HepG2 (cell line): Measurements from ENCODE around the gene METTL5. TPM values are rescaled to one million over a fixed set of nuclear protein-coding genes. Genes with fewer than 3 reads are reported as not detected.

Experiments used
- ATAC-seq: fragments of 200-7000 bp; cut with Tn5 transposase; 3 replicates; pipeline ENCODE4 v1.9.1; 2020; ENCODE audit warnings: mild to moderate bottlenecking, moderate library complexity
- BruUV-seq: library from RNA; stranded (reverse); fragments of 400-500 nt; replicated peaks from 2 replicates; lab custom pipeline; 2021; lab: Mats Ljungman, UMichigan
- CTCF ChIA-PET: fragments of 300-600 bp; formaldehyde crosslinking; extraction: SDS; loops from one replicate; lab custom pipeline; 2021; ENCODE audit warnings: low total read pairs, inconsistent platforms, low intra/inter-chr PET ratio; lab: Yijun Ruan, JAX
- POLR2A ChIA-PET: fragments of 350-600 bp; sonication (Branson Sonifier 250); formaldehyde crosslinking; loops from one replicate; lab custom pipeline; 2020; ENCODE audit warnings: antibody characterized with exemption, inconsistent platforms; lab: Yijun Ruan, JAX
- DNase-seq: peaks from one replicate; pipeline ENCODE4 v3.0.0-alpha.2; 2015; ENCODE audit warnings: low spot score
- FAIRE-seq: peaks from 3 replicates; lab custom pipeline; 2011; peaks lifted over from hg19 to GRCh38; lab: Jason Lieb, UNC
- H2AFZ ChIP-seq: one replicate; pipeline ENCODE4 v1.6.1; 2011; ENCODE audit warnings: low read length, inconsistent platforms
- H3K27ac ChIP-seq: fragments of 300-600 bp; 3 replicates; pipeline ENCODE4 v1.8.0; 2011; ENCODE audit warnings: mixed run types, mild to moderate bottlenecking, mixed read lengths, low read length, inconsistent platforms; ENCODE audit not compliant: insufficient read depth; ENCODE audit errors: extremely low read length
- H3K27me3 ChIP-seq, 2 experiments: fragments of 200-600 bp in 1 of 2; 2 replicates in 1 of 2; 3 replicates in 1 of 2; pipeline versions ENCODE4 v1.6.0 to v1.8.0; 2011; ENCODE audit warnings: low read length in 2 of 2, mild to moderate bottlenecking in 2 of 2, moderate library complexity in 2 of 2, inconsistent platforms in 1 of 2; ENCODE audit not compliant: insufficient read depth in 2 of 2, control insufficient read depth in 1 of 2
- H3K36me3 ChIP-seq, 2 experiments: fragments of 200-600 bp in 1 of 2; replicated peaks in 1 of 2; 2 replicates in 1 of 2; 3 replicates in 1 of 2; pipeline versions ENCODE4 v1.5.1 to v1.8.0; 2011; ENCODE audit warnings: low read length in 2 of 2, inconsistent platforms in 1 of 2; ENCODE audit not compliant: insufficient read depth in 2 of 2, control insufficient read depth in 1 of 2
- H3K4me1 ChIP-seq: 2 replicates; pipeline ENCODE4 v1.5.1; 2012; ENCODE audit warnings: low read length, inconsistent platforms; ENCODE audit not compliant: insufficient read depth
- H3K4me2 ChIP-seq: 2 replicates; pipeline ENCODE4 v1.6.0; 2011; ENCODE audit warnings: low read depth, low read length, inconsistent platforms
- H3K4me3 ChIP-seq, 3 experiments: fragments of 200-600 bp in 1 of 3; sonication (generic), shearing (Covaris generic) in 1 of 3; replicated peaks in 1 of 3; 2 replicates each; pipeline ENCODE4 v1.5.1; 2011 to 2016; ENCODE audit warnings: low read length in 3 of 3, inconsistent platforms in 2 of 3, low read depth in 2 of 3, mild to moderate bottlenecking in 2 of 3, control low read depth in 1 of 3, mixed read lengths in 1 of 3; ENCODE audit not compliant: insufficient read depth in 1 of 3
- H3K79me2 ChIP-seq: one replicate; pipeline ENCODE4 v1.6.1; 2011; ENCODE audit warnings: low read length, inconsistent platforms; ENCODE audit not compliant: insufficient read depth
- H3K9ac ChIP-seq: 2 replicates; pipeline ENCODE4 v1.6.0; 2011; ENCODE audit warnings: mild to moderate bottlenecking, low read depth, low read length, inconsistent platforms; ENCODE audit not compliant: insufficient read depth
- H3K9me3 ChIP-seq: 2 replicates; pipeline ENCODE4 v1.5.1; 2012; ENCODE audit warnings: mild to moderate bottlenecking, low read length
- H4K20me1 ChIP-seq: 2 replicates; pipeline ENCODE4 v1.6.0; 2011; ENCODE audit warnings: inconsistent platforms, mild to moderate bottlenecking, low read length, moderate library complexity; ENCODE audit not compliant: insufficient read depth
- HOXD1 ChIP-seq: sonication (generic); formaldehyde crosslinking; IDR thresholded peaks from 2 replicates; pipeline ENCODE4 v1.5.0; 2020; ENCODE audit warnings: missing genetic modification reagents
- ISL2 ChIP-seq: sonication (generic); formaldehyde crosslinking; IDR thresholded peaks from 2 replicates; pipeline ENCODE4 v1.5.0; 2020; ENCODE audit warnings: missing genetic modification reagents
- MTF1 ChIP-seq: sonication (generic); formaldehyde crosslinking; IDR thresholded peaks from 2 replicates; pipeline ENCODE4 v1.5.0; 2020; ENCODE audit warnings: missing genetic modification reagents
- NFIB ChIP-seq: sonication (generic); formaldehyde crosslinking; IDR thresholded peaks from 2 replicates; pipeline ENCODE4 v1.9.0; 2021; ENCODE audit warnings: missing genetic modification reagents, mild to moderate bottlenecking, borderline replicate concordance
- NRL ChIP-seq: sonication (generic); formaldehyde crosslinking; IDR thresholded peaks from 2 replicates; pipeline ENCODE4 v1.5.0; 2020; ENCODE audit warnings: missing genetic modification reagents, mild to moderate bottlenecking, moderate library complexity, borderline replicate concordance
- TCF12 ChIP-seq, 2 experiments: fragments of 450-650 bp in 1 of 2; sonication (generic) in 1 of 2; formaldehyde crosslinking in 1 of 2; IDR thresholded peaks; 2 replicates each; pipeline versions ENCODE4 v1.6.1 to v1.8.0; 2017 to 2022; ENCODE audit warnings: antibody characterized with exemption in 1 of 2, mild to moderate bottlenecking in 1 of 2, missing genetic modification reagents in 1 of 2, moderate library complexity in 1 of 2
- ZFY ChIP-seq: sonication (generic); formaldehyde crosslinking; IDR thresholded peaks from 2 replicates; pipeline ENCODE4 v1.4.0; 2020; ENCODE audit warnings: missing genetic modification reagents
- WGBS: methylation state at CpG from one replicate; pipeline ENCODE4 v1.1.6; 2017; ENCODE audit warnings: low lambda C conversion rate; 5-methylcytosine and 5-hydroxymethylcytosine counted together
- in situ Hi-C: cut with HindIII; loops from 2 replicates; pipeline ENCODE4 v1.10.0; 2017; ENCODE audit warnings: low pct_unique_long_range_greater_than_20kb; ENCODE audit not compliant: extremely low pct_ligation_motif_present
- intact Hi-C: fragments of 100-400 bp; cut with micrococcal nuclease; formaldehyde crosslinking; loops from one replicate; pipeline ENCODE4 v1.10.0; 2022; ENCODE audit not compliant: unreplicated experiment
- polyA plus RNA-seq, 8 experiments: library from polyadenylated mRNA; depleted of rRNA in 3 of 8; stranded (reverse) in 7 of 8; unstranded in 1 of 8; fragments of >200 nt; fragmentation: Illumina TruSeq in 4 of 8; extraction: Trizol in 4 of 8; gene quantifications; 2 replicates each; pipeline versions ENCODE4 v1.2.1 to v1.2.3, GENCODE V29; 2011 to 2016; ENCODE audit warnings: low read depth in 4 of 8, missing spikeins in 1 of 8, mixed read lengths in 1 of 8; ENCODE audit not compliant: insufficient read depth in 1 of 8
- total RNA-seq, 5 experiments: library from RNA; depleted of rRNA; stranded (reverse); fragments of >200 nt; fragmentation: Illumina TruSeq; extraction: Trizol; gene quantifications; 2 replicates each; pipeline ENCODE4 v1.2.3, GENCODE V29; 2016; ENCODE audit warnings: low read depth in 1 of 5
- TF ChIP-seq, protein P1 (sequence below): sonication (generic); formaldehyde crosslinking; IDR thresholded peaks from 2 replicates; pipeline ENCODE4 v1.5.0; 2020; ENCODE audit warnings: mild to moderate bottlenecking, missing genetic modification reagents

METTL5 gene
- total and polyA plus RNA-seq, 2 of the 13 experiments (the other 11 are each of a cell fraction or from before 2014, with no cell fraction given) = 50.7 to 95.1 TPM

- peaks cover 0 to 3% of the 10 kb centered on the region in 2 experiments; a peak in 2 of 5 replicates for H3K36me3 ChIP-seq
- no peak overlapping the region for H3K4me3 ChIP-seq
- H3K4me2 ChIP-seq = no peak overlapping the region
- no TSS peak for BruUV-seq
- CTCF ChIA-PET = no interaction called here
- no peaks in the 10 kb centered on the region for H3K9me3 ChIP-seq
- H3K4me1 ChIP-seq = peaks cover 15% of the 10 kb centered on the region
- H3K79me2 ChIP-seq = peaks cover 41% of the 10 kb centered on the region
- no peak overlapping the region for H2AFZ ChIP-seq
- intact Hi-C loops (no loop called here), in situ Hi-C loops (no loop called here)
- DNase-seq = no peak
- 89% methylated on average over 4 of the region's 4 CpGs for WGBS
- H3K27ac ChIP-seq = no peak overlapping the region
- no peaks in the 10 kb centered on the region for H3K27me3 ChIP-seq
- H3K9ac ChIP-seq = no peak overlapping the region
- TF ChIP-seq ZFY (no peak), ISL2 (CRISPR knock-in tag) (no peak), NFIB (CRISPR knock-in tag) (no peak)
- TF ChIP-seq, all 625 proteins: peak for 0
- peaks cover 2% of the 10 kb centered on the region; the same call in 1 of the 2 replicates for H4K20me1 ChIP-seq
- FAIRE-seq (no peak), ATAC-seq (no peak)
- POLR2A ChIA-PET = no interaction called here
These were observed 28.4 kb upstream of the METTL5 start for GRCh38 chr2:169853041-169853668.

DNA sequence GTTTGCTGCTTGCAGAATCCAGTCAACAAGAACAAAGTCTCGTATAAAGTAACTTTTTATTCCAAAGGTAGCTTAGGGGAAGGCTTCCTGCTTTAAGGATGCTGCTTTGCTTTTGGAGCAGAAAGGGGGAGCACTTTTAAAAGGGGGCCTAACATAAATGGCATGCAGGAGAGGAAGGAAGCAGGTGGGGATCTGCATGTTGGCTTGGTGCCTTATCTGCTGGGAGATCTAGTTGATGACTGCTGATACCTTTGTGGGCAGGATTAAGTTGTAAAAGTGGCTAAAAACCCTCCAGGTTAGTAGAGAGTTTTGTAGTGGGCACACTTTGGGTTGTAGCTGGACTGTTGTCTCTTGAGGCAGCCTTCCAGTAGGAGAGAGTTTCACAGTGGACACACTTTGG is 25.0 kb upstream of the METTL5 start:
- CTCF ChIA-PET = no interaction called here
- H3K4me1 ChIP-seq = peaks cover 21% of the 10 kb centered on the region
- H3K4me3 ChIP-seq = no peak overlapping the region
- peaks cover 2% of the 10 kb centered on the region; the same call in 1 of the 2 replicates for H4K20me1 ChIP-seq
- peaks cover 1 to 3% of the 10 kb centered on the region in 2 experiments; a peak in 3 of 5 replicates for H3K36me3 ChIP-seq
- H3K79me2 ChIP-seq = peaks cover 60% of the 10 kb centered on the region
- TF ChIP-seq HOXD1 (CRISPR knock-in tag) (no peak), MTF1 (no peak), TCF12 (IDR thresholded peaks at IDR 0.05) (no peak), TCF12 (CRISPR knock-in tag; IDR thresholded peaks at IDR 0.05) (no peak), NRL (no peak)
- TF ChIP-seq, protein P1, sequence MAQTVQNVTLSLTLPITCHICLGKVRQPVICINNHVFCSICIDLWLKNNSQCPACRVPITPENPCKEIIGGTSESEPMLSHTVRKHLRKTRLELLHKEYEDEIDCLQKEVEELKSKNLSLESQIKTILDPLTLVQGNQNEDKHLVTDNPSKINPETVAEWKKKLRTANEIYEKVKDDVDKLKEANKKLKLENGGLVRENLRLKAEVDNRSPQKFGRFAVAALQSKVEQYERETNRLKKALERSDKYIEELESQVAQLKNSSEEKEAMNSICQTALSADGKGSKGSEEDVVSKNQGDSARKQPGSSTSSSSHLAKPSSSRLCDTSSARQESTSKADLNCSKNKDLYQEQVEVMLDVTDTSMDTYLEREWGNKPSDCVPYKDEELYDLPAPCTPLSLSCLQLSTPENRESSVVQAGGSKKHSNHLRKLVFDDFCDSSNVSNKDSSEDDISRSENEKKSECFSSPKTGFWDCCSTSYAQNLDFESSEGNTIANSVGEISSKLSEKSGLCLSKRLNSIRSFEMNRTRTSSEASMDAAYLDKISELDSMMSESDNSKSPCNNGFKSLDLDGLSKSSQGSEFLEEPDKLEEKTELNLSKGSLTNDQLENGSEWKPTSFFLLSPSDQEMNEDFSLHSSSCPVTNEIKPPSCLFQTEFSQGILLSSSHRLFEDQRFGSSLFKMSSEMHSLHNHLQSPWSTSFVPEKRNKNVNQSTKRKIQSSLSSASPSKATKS = no peak
- 100% methylated on average over 1 of the region's 1 CpG for WGBS
- POLR2A ChIA-PET = no interaction called here
- H3K27ac ChIP-seq = no peak overlapping the region
- H2AFZ ChIP-seq = no peak overlapping the region
- ATAC-seq (peak; percentile 26; the same call in 2 of the 3 replicates), FAIRE-seq (no peak), DNase-seq (no peak)
- no peaks in the 10 kb centered on the region for H3K9me3 ChIP-seq
- intact Hi-C loops (no loop called here), in situ Hi-C loops (no loop called here)
- no peak overlapping the region for H3K9ac ChIP-seq
- BruUV-seq = no TSS peak
- H3K4me2 ChIP-seq = no peak overlapping the region
- H3K27me3 ChIP-seq = no peaks in the 10 kb centered on the region
